Measurements from ENCODE around the gene COQ10A. TPM values are rescaled to one million over a fixed set of nuclear protein-coding genes. Genes with fewer than 3 reads are reported as not detected.

The COQ10A gene
- total and polyA plus RNA-seq, 4 donors, result 3.2 to 40.7 (median 15.5) TPM

- TF ChIP-seq SP1 (IDR thresholded peaks at IDR 0.05) (no peak), RXRA (IDR thresholded peaks at IDR 0.05) (no peak), HNF4G (IDR thresholded peaks at IDR 0.05) (no peak), TAF1 (conservative IDR thresholded peaks at IDR 0.05) (no peak), RAD21 (IDR thresholded peaks at IDR 0.05) (no peak), YY1 (IDR thresholded peaks at IDR 0.05) (no peak), REST (IDR thresholded peaks at IDR 0.05) (no peak), JUND (IDR thresholded peaks at IDR 0.05) (no peak), MAX (IDR thresholded peaks at IDR 0.05) (no peak), EGR1 (IDR thresholded peaks at IDR 0.05; ENCODE audit: low read depth in 2 of 2) (no peak), FOXA2 (IDR thresholded peaks at IDR 0.05) (no peak), HNF4A (conservative IDR thresholded peaks at IDR 0.05) (no peak), FOXA1 (IDR thresholded peaks at IDR 0.05) (no peak), ZBTB33 (IDR thresholded peaks at IDR 0.05) (no peak)
- TF ChIP-seq, protein P1, sequence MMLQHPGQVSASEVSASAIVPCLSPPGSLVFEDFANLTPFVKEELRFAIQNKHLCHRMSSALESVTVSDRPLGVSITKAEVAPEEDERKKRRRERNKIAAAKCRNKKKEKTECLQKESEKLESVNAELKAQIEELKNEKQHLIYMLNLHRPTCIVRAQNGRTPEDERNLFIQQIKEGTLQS (IDR thresholded peaks at IDR 0.05), result no peak
- H3K4me1 ChIP-seq (ENCODE audit: control insufficient read depth in 4 of 4, insufficient read depth in 4 of 4, low read length in 3 of 4), result peaks cover 0 to 3% (median 0%) of the 10 kb centered on the region in 4 donors
- no peak overlapping the region for H3K4me3 ChIP-seq (ENCODE audit: low read depth in 1 of 3, low read length in 3 of 3)
- peaks cover 30 to 74% (median 47%) of the 10 kb centered on the region in 4 donors for H3K36me3 ChIP-seq (ENCODE audit: control insufficient read depth in 4 of 4, insufficient read depth in 3 of 4, low read depth in 1 of 4, low read length in 3 of 4)
- peak; percentile 75 for DNase-seq (ENCODE audit: low spot score)
- H3K9me3 ChIP-seq (ENCODE audit: control insufficient read depth in 4 of 4, low read length in 3 of 4), result no peaks in the 10 kb centered on the region
- no peaks in the 10 kb centered on the region for H3K27me3 ChIP-seq (ENCODE audit: control insufficient read depth in 4 of 4, insufficient read depth in 4 of 4, low read length in 3 of 4)
- H3K27ac ChIP-seq (ENCODE audit: low read depth in 1 of 2, low read length in 2 of 2), result no peak overlapping the region
- H3K9ac ChIP-seq (ENCODE audit: low read depth in 1 of 2, low read length in 2 of 2), result no peak overlapping the region
- WGBS, result 69% methylated on average over 3 of the region's 3 CpGs
These were observed 23.0 kb upstream of the COQ10A start for GRCh38 chr12:56243731-56244181.

DNA sequence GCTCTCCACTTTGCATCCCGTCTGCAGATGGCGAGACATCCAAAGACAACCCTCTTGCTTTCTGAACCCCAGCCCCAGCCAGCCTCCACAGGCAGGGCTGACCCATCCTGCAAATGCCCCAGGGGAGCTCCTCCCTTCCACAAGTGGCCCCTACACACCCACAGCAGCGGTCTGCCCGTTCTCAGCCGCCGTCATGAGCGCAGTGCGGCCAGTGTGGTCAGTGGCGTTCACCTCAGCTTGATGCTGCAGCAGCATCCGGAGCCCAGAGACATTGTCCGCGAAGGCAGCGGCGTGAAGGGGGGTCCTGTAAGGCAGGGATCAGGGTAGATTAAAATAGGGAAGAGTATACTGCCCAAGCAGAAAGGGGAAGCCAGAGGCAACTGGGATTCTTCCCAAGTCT lies 22.2 kb upstream of the COQ10A start:
- H3K4me3 ChIP-seq (ENCODE audit: low read depth in 1 of 3, low read length in 3 of 3), result no peak overlapping the region
- peaks cover 0 to 3% (median 0%) of the 10 kb centered on the region in 4 donors for H3K4me1 ChIP-seq (ENCODE audit: control insufficient read depth in 4 of 4, insufficient read depth in 4 of 4, low read length in 3 of 4)
- H3K9me3 ChIP-seq (ENCODE audit: control insufficient read depth in 4 of 4, low read length in 3 of 4), result no peaks in the 10 kb centered on the region
- TF ChIP-seq GABPA (IDR thresholded peaks at IDR 0.05 in 1 of 2, conservative IDR thresholded peaks at IDR 0.05 in 1 of 2), result no peak
- TF ChIP-seq FOXA1 (IDR thresholded peaks at IDR 0.05), result no peak
- no peaks in the 10 kb centered on the region for H3K27me3 ChIP-seq (ENCODE audit: control insufficient read depth in 4 of 4, insufficient read depth in 4 of 4, low read length in 3 of 4)
- 96% methylated on average over 14 of the region's 14 CpGs for WGBS
- H3K36me3 ChIP-seq (ENCODE audit: control insufficient read depth in 4 of 4, insufficient read depth in 3 of 4, low read depth in 1 of 4, low read length in 3 of 4), result peaks cover 30 to 77% (median 51%) of the 10 kb centered on the region in 4 donors
- no peak overlapping the region for H3K27ac ChIP-seq (ENCODE audit: low read depth in 1 of 2, low read length in 2 of 2)
- H3K9ac ChIP-seq (ENCODE audit: low read depth in 1 of 2, low read length in 2 of 2), result no peak overlapping the region
- no peak for DNase-seq (ENCODE audit: low spot score)
